ENCODE measurements around the gene HK2. TPM values are rescaled to one million over a fixed set of nuclear protein-coding genes. Genes with fewer than 3 reads are reported as not detected.

The HK2 gene
- total RNA-seq, 1 donor: 35.4 TPM

DNA sequence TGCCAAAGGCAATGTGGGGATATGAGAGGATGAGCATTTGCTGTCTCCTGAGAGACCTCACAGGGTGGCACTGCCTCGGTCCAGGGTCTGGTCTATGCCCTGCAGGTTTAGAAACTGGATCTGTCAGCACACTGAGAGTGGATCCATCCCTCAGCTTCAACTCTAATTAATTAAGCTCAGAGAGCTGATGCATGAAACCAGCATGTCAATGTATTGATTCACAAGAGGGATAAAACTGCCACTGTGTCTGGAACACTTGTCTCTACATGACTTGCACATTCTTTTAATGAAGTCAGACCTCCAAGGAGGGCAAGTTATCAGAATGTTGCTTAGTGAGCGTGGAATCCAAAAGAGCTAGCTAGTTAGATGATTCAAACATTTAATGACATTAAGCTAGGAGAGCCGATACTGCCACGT is 102.1 kb downstream of the HK2 start:
- no peak overlapping the region for H3K4me3 ChIP-seq (ENCODE audit: low read depth, low read length)
- no peak for DNase-seq (ENCODE audit: low read depth)
- TF ChIP-seq, protein P1, sequence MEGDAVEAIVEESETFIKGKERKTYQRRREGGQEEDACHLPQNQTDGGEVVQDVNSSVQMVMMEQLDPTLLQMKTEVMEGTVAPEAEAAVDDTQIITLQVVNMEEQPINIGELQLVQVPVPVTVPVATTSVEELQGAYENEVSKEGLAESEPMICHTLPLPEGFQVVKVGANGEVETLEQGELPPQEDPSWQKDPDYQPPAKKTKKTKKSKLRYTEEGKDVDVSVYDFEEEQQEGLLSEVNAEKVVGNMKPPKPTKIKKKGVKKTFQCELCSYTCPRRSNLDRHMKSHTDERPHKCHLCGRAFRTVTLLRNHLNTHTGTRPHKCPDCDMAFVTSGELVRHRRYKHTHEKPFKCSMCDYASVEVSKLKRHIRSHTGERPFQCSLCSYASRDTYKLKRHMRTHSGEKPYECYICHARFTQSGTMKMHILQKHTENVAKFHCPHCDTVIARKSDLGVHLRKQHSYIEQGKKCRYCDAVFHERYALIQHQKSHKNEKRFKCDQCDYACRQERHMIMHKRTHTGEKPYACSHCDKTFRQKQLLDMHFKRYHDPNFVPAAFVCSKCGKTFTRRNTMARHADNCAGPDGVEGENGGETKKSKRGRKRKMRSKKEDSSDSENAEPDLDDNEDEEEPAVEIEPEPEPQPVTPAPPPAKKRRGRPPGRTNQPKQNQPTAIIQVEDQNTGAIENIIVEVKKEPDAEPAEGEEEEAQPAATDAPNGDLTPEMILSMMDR (IDR thresholded peaks at IDR 0.05; ENCODE audit: insufficient read depth, low read length): no peak

- no peak for DNase-seq (ENCODE audit: low read depth)
- no peak overlapping the region for H3K4me3 ChIP-seq (ENCODE audit: low read depth, low read length)
- TF ChIP-seq, protein P1 (IDR thresholded peaks at IDR 0.05; ENCODE audit: insufficient read depth, low read length): no peak
Measured at GRCh38 chr2:74937221-74937880, 103.4 kb downstream of the HK2 start.

DNA sequence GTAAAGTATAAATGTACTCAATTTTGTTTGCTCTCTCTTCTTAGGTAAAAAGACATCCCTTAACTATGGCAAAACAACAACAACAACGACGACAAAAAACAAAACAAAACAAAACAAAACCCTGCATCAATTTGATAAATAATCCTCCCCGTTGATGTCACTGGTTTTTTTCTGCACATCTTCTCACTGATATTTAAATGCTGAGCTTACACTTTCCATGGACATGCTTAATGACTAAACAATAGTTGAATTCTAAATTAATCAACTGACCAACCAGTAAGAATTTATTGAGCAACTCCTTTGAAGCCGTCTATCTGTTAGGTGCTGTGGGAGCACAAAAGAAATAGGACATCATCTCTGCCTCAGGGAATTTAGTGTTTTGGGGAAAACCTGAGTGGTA is 104.3 kb downstream of the HK2 start:
- DNase-seq (ENCODE audit: low read depth): no peak
- H3K4me3 ChIP-seq (ENCODE audit: low read depth, low read length): no peak overlapping the region
- TF ChIP-seq, protein P1 (IDR thresholded peaks at IDR 0.05; ENCODE audit: insufficient read depth, low read length): no peak

DNA sequence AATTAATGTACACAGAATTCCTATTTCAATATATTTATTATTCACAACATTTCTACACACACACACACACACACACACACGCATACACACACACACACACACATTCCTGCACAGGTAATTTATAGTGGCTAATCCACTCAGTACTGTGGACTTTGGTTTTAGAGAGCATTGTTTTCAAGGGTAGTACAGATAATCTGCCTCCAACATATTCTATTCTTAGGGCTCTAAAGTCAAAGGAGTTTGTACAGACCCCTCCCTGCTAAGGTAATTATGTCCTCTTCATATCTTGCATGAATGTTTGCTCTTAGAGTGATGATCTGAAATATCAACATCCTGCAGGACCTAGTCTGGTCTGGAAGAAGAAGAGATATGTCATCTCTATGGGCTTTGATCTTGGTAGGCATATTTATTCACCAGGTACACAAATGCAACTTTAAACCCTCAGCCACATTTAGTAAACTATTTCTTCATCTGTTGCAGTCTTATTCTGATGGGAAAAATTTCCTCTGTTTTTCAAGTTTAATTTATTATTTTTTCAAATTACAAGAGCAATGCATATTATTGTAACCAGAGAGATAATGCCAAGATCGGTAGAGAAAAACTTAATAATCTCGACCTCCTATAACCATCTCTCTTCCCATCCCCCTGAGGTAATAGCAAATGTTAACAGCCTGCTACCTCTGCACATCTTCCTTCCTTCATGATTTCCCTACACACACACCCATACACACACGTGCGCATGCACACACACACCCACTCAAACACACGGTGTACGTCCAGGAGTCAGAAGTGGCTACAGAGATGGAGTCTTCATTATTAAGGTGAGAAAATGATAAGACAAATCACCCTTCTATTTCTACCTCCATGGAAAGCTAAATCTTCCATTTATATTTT is 106.2 kb downstream of the HK2 start:
- no peak overlapping the region for H3K4me3 ChIP-seq (ENCODE audit: low read depth, low read length)
- DNase-seq (ENCODE audit: low read depth): no peak
- TF ChIP-seq, protein P1 (IDR thresholded peaks at IDR 0.05; ENCODE audit: insufficient read depth, low read length): no peak

DNA sequence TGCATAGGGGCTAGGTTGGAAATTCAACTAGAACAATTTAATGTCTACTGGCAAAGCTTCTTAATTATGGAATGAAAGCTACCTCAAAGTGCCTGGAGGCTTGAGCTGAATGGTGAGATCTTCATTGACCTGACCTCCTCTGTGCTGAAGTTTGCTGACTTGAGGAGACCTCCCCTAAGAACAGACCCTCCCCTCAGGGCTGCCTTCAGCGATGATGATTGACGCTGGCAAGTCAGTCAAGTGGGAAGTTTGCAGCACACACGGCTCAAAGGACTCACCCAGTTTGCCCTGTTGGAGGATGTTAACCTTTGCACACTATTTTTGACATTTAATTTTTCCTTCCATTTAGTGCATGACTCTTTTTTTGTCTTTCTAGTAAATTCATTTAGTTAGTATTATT is 107.4 kb downstream of the HK2 start:
- DNase-seq (ENCODE audit: low read depth): no peak
- TF ChIP-seq, protein P1 (IDR thresholded peaks at IDR 0.05; ENCODE audit: insufficient read depth, low read length): no peak
- no peak overlapping the region for H3K4me3 ChIP-seq (ENCODE audit: low read depth, low read length)

- TF ChIP-seq, protein P1 (IDR thresholded peaks at IDR 0.05; ENCODE audit: insufficient read depth, low read length): no peak
- no peak for DNase-seq (ENCODE audit: low read depth)
- H3K4me3 ChIP-seq (ENCODE audit: low read depth, low read length): no peak overlapping the region
Measured at GRCh38 chr2:74942263-74942662, 108.3 kb downstream of the HK2 start.

Other genes with a start within 250 kb of the HK2 start
- gene M1AP, start 185.8 kb upstream of the HK2 start, total RNA-seq (ENCODE audit: low replicate concordance): not detected in 2 replicates
- 2.8 and 3.6 TPM in 2 replicates for gene SEMA4F, start 179.9 kb upstream of the HK2 start, total RNA-seq (ENCODE audit: low replicate concordance)
- gene POLE4, start 124.5 kb downstream of the HK2 start, total RNA-seq (ENCODE audit: low replicate concordance): 27.4 and 44.3 TPM in 2 replicates

Measured in fibroblast of the aortic adventitia (primary cell).